Measurements from ENCODE around the gene IL17C. TPM values are rescaled to one million over a fixed set of nuclear protein-coding genes. Genes with fewer than 3 reads are reported as not detected.

Gene IL17C
- total RNA-seq, result not detected
- not detected for polyA plus RNA-seq (2013, experiment 1 of 2)
- polyA plus RNA-seq (2013, experiment 2 of 2), result not detected
- long read RNA-seq, experiment 1, result 0 reads
- long read RNA-seq, experiment 2, result 0 reads
- long read RNA-seq, experiment 3, result 0 reads
- long read RNA-seq, experiment 4, partial matches to known transcripts, result 0 of 2 reads
- long read RNA-seq, experiment 4, other reads (novel, unspliced or antisense), result 2 of 2 reads

- Histone ChIP-seq H3K27ac (ENCODE audit: low read depth, low read length) (no peak within 1 kb of the TSS), H3K36me3 (ENCODE audit: control insufficient read depth, insufficient read depth, low read length) (no peaks in the 10 kb centered on the region), H3K27me3 (ENCODE audit: control insufficient read depth, insufficient read depth, low read length, poor library complexity, severe bottlenecking) (peaks cover 14% of the 10 kb centered on the region), H3K4me3 (ENCODE audit: low read length) (no peak within 1 kb of the TSS), H3K9ac (ENCODE audit: extremely low read depth, low read length, poor library complexity, severe bottlenecking) (no peak within 1 kb of the TSS), H3K4me1 (ENCODE audit: control insufficient read depth, insufficient read depth, low read length) (no peaks in the 10 kb centered on the region), H3K9me3 (ENCODE audit: control insufficient read depth, low read length) (no peaks in the 10 kb centered on the region)
- H3K4me3 Mint-ChIP-seq, result no peak within 1 kb of the TSS
- TF ChIP-seq CTCF (conservative IDR thresholded peaks at IDR 0.05), result no peak
- no peaks in the 10 kb centered on the region for H3K4me1 Mint-ChIP-seq
- H3K9me3 Mint-ChIP-seq, result no peaks in the 10 kb centered on the region
- H3K27me3 Mint-ChIP-seq (ENCODE audit: insufficient read depth), result peaks cover 26% of the 10 kb centered on the region
- peak; percentile 63 for DNase-seq
- no peaks in the 10 kb centered on the region for H3K36me3 Mint-ChIP-seq (ENCODE audit: low read depth)
- no peak within 1 kb of the TSS for H3K27ac Mint-ChIP-seq
- WGBS, 2 experiments (ENCODE audit: insufficient coverage in 1 of 2, insufficient read length in 1 of 2), result 81 to 82% methylated on average over 12 to 27 of the region's 27 CpGs
Observed at GRCh38 chr16:88638323-88639230, at the start of gene IL17C. Gene IL17C, plus strand, starts transcription at chr16:88638572. Its CDS starts 70 bp downstream, at chr16:88638642.

GRCh38 chr16:88588754-88589153 lies 49.6 kb upstream of the IL17C start:
- no peak overlapping the region for H3K9ac ChIP-seq (ENCODE audit: extremely low read depth, low read length, poor library complexity, severe bottlenecking)
- no peak for DNase-seq
- no peaks in the 10 kb centered on the region for H3K9me3 ChIP-seq (ENCODE audit: control insufficient read depth, low read length)
- peaks cover 69% of the 10 kb centered on the region for H3K36me3 Mint-ChIP-seq (ENCODE audit: low read depth)
- H3K27me3 Mint-ChIP-seq (ENCODE audit: insufficient read depth), result no peaks in the 10 kb centered on the region
- no peak overlapping the region for H3K4me3 ChIP-seq (ENCODE audit: low read length)
- H3K36me3 ChIP-seq (ENCODE audit: control insufficient read depth, insufficient read depth, low read length), result peaks cover 70% of the 10 kb centered on the region
- peaks cover 13% of the 10 kb centered on the region for H3K4me1 Mint-ChIP-seq
- H3K27ac Mint-ChIP-seq, result no peak overlapping the region
- H3K27me3 ChIP-seq (ENCODE audit: control insufficient read depth, insufficient read depth, low read length, poor library complexity, severe bottlenecking), result no peaks in the 10 kb centered on the region
- 94 to 97% methylated on average over 5 to 6 of the region's 6 CpGs for WGBS, 2 experiments (ENCODE audit: insufficient coverage in 1 of 2, insufficient read length in 1 of 2)
- H3K27ac ChIP-seq (ENCODE audit: low read depth, low read length), result no peak overlapping the region
- TF ChIP-seq CTCF (conservative IDR thresholded peaks at IDR 0.05), result no peak
- H3K9me3 Mint-ChIP-seq, result no peaks in the 10 kb centered on the region
- no peak overlapping the region for H3K4me3 Mint-ChIP-seq
- H3K4me1 ChIP-seq (ENCODE audit: control insufficient read depth, insufficient read depth, low read length), result peaks cover 4% of the 10 kb centered on the region

GRCh38 chr16:88589441-88589840 lies 48.9 kb upstream of the IL17C start:
- no peak for DNase-seq
- no peaks in the 10 kb centered on the region for H3K9me3 Mint-ChIP-seq
- H3K36me3 Mint-ChIP-seq (ENCODE audit: low read depth), result peaks cover 69% of the 10 kb centered on the region
- no peaks in the 10 kb centered on the region for H3K27me3 ChIP-seq (ENCODE audit: control insufficient read depth, insufficient read depth, low read length, poor library complexity, severe bottlenecking)
- H3K4me3 ChIP-seq (ENCODE audit: low read length), result no peak overlapping the region
- no peaks in the 10 kb centered on the region for H3K9me3 ChIP-seq (ENCODE audit: control insufficient read depth, low read length)
- no peak overlapping the region for H3K27ac Mint-ChIP-seq
- no peak for TF ChIP-seq CTCF (conservative IDR thresholded peaks at IDR 0.05)
- 95 to 98% methylated on average over 11 of the region's 11 CpGs for WGBS, 2 experiments (ENCODE audit: insufficient coverage in 1 of 2, insufficient read length in 1 of 2)
- no peaks in the 10 kb centered on the region for H3K27me3 Mint-ChIP-seq (ENCODE audit: insufficient read depth)
- H3K27ac ChIP-seq (ENCODE audit: low read depth, low read length), result no peak overlapping the region
- no peak overlapping the region for H3K4me3 Mint-ChIP-seq
- H3K36me3 ChIP-seq (ENCODE audit: control insufficient read depth, insufficient read depth, low read length), result peaks cover 72% of the 10 kb centered on the region
- peaks cover 11% of the 10 kb centered on the region for H3K4me1 Mint-ChIP-seq
- peaks cover 4% of the 10 kb centered on the region for H3K4me1 ChIP-seq (ENCODE audit: control insufficient read depth, insufficient read depth, low read length)
- no peak overlapping the region for H3K9ac ChIP-seq (ENCODE audit: extremely low read depth, low read length, poor library complexity, severe bottlenecking)
